Occipital lobe (tissue), 2 donors: ENCODE measurements around the gene MAP3K3. TPM values are rescaled to one million over a fixed set of nuclear protein-coding genes. Genes with fewer than 3 reads are reported as not detected.

Experiments
- DNase-seq: peaks from one replicate; lab custom pipeline; 2025; lab: John Stamatoyannopoulos, UW
- total RNA-seq: library from RNA; depleted of rRNA; stranded (reverse); fragments of >200 nt; gene quantifications from one replicate; pipeline ENCODE4 v1.2.3, GENCODE V29; 2014

The MAP3K3 gene
- total RNA-seq, 1 donor from 2014 or later: 21.4 TPM

DNA sequence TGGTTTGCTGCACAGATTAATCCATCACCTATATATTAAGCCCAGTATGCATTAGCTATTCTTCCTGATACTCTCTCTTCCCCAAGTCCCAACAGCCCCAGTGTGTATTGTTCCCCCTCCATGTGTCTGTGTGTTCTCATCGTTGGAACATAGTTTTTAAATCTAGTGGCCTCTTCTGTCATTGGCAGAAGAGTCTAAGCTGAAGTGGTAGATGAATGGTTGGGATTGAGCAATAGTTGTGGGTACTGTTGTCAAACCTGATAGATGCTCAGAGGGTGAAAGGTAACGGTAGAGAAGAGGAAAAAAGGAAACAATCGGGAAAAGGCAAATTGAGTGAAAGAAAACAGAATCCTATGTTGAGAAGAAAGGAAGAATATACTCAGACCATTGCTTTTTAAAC lies 29.9 kb downstream of the MAP3K3 start:
- DNase-seq: no peak

DNA sequence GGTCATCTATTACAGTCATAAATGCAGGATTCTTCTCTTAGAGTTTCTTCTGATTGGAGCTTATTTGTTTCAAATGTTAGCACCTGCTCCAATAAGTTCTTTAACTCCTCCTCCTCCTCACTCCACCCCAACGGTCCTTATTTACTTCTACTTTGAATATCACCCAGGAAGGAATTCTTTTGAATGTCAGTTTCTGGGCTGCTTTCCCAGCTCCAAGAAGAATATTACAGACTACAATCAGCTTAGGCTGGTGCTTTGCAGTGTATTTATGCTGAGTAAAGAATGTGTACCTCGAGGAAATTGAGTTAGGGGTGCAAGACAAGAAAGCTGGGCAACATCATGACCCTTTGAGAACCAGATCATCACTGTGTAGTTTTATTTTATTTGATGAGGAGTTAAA lies 30.8 kb downstream of the MAP3K3 start:
- DNase-seq: no peak

DNA sequence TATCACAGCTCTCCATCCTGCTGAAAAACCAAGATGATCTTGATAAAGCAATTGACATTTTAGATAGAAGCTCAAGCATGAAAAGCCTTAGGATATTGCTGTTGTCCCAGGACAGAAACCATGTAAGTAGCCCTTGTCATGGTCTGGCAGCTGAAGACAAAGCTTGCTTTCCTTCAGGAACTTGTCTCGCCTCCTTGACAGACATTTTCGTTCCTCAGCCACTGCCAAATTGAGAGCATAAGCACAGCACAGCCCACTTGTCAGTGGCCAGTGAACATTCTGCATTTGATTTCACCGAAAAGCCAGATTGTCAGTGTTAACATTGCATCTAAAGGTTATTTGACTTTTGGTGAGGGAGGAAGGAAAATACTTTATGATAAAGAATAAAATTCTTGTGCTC lies 35.6 kb downstream of the MAP3K3 start:
- no peak for DNase-seq

DNA sequence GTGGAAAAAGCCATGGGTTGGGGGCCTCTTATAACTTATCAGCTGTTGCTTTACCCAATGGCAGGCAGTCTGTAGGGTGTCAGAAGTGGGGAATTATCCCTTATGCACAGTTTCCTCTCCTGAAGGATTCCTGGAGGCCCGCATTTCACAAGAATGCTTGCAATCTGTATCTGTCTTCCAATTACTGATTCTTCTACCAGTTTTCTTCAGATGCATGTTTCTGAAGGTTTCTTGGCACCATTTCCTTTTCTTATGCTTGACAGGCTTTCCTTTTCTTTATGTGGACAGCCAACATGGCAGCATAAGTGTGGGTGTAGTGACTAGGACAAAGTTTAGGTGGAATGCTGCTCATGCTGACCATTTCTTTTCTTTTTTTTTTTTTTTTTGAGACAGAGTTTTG lies 36.1 kb downstream of the MAP3K3 start:
- no peak for DNase-seq

DNA sequence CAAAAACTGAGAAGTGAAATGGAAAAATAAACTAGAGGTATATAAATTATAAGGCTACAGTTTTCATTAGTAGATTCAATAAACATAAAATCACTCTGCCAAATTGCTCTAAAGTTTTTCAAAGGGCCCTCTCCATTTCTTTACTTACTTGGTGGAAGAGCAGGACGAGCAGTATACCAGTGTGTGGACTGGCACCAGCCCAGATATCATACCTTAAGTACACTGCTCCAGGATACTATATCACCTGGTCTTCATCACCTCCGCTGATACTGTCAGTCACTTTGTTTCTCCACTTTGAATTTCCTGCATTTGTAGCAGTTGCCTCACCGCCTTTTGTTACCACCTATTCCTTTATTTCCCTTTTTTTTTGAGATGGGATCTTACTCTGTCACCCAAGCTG lies 37.6 kb downstream of the MAP3K3 start:
- DNase-seq: no peak

DNA sequence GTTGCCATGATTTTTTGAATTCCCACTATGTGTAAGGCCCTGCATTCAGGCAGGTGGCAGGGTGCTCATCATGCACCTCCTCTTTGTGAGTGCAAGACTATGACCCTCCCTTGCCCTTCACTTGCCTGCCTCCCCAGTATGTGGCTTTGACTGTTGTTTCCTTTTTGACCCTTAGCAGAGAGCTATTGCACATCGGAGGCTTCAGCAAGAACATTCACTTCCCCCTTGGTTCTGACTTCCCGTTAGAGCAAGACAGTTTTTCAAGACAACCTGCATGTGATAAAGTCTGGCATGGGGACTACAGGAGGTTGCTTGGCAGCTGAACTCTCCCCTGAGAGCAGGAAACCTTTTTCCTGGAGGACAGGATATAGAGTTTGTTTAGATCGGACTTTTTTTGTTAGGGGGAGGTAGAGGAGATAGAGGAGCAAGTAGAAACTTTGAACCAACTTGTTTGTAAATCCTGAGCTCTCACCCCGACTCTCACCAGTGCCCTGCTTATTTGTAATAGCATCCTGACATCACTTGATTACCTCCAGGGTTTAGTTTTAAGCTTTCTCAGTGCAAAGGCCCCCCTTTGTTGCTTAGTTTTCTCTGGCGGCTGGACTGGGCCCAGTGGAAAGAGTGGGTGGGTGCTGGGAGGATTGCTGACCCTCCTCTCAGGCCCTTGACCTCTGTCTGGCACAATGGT lies 43.5 kb downstream of the MAP3K3 start:
- no peak for DNase-seq

DNA sequence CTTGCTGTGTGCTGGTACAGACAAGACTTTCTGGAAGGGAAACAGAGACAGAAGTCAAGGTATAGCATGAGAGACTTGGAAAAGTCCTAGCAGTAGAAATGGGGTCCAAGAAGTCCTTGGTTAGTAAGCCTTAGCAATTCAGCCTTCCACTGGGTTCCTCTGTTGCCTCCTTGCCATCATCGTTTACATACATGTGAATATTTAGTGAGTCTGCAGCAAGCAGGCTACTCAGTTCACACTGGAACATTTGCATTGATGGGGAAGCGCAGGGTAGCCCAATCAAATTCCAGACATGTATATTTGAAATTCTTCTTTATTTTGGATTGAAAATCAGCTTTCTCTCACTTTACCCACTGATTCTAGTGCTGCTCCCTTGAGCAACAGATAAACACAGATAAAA lies 50.6 kb downstream of the MAP3K3 start:
- DNase-seq: no peak

DNA sequence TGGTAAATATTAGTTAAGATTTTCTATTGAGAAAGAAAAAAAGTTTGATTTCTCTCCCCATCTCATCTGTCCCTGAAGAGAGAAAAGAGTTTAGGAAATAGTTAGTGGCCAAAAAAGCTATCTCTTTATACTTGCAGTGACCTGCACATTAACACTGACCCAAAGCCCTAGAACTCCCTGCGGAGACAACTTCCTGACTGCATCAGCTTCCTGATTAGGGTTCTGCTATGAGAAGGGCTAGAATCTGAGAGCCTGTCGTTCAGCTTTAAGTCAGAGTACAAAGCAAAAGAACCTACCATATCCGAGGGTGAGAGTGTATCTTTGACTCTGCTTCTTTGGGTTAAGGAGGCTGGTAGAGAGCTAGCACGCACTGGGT lies 53.0 kb downstream of the MAP3K3 start:
- no peak for DNase-seq

DNA sequence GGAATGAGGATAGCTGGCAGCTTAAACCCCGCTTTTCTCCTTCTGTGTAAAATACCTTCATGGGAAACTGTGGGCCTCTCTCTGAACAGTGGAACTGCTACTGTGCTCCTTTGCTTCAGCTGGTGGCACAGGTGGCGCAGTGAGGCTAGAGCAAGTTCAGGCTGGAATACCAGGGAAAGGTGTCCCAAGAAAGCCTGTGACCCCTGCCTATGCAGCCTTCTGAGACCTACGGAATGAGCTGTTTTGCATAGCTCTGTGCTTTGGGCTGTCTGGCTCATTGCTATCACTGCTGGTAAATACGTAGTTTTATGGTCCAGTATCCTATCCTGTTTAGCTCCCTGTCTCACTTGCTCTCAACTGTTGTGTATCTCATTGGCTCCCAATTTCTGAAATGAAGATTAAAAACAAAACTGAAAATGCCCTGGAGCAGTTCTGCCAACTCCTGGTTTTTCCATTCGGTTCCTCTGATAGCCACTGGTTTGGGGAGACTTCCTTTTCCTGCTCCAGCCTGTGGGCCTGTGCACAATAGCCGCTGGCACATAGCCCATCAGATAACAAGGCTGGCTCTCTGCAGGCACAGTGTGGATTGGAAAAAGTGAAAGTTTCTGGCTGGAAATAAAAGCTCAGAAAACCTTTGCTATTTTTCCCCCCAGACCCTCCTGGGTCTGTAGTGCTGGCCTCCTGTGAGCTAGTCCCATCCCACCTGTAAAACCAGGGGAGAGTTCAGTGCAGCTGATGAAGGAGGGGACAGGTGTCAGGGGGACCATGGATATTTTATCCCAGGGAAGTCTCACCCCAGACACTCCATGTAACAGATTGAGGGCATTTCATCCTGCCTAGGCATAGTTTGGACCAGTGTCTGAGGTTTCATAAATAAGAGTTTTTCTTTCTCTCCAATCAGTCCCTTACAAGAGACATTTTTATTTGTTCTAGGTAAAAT lies 53.7 kb downstream of the MAP3K3 start:
- peak; percentile 12 for DNase-seq

DNA sequence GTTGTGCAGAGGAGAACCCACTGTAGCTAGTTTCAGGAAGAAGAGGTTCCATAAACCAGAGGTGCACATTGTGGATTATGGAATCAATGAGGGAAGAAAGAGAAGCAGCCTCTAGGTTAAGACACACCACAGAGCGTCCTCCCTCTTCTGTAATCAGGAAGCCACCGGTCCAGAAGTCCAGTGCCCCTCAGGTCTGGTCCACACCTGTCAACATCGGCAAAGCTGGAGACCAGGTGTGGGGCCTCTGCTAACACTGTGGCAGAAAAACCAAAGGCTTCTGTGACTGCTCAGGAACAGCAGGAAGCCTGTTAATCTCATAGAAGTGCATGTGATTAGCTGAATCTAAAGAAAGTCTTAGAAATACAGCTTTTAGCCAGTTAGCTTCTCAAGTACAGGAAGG lies 54.4 kb downstream of the MAP3K3 start:
- no peak for DNase-seq

DNA sequence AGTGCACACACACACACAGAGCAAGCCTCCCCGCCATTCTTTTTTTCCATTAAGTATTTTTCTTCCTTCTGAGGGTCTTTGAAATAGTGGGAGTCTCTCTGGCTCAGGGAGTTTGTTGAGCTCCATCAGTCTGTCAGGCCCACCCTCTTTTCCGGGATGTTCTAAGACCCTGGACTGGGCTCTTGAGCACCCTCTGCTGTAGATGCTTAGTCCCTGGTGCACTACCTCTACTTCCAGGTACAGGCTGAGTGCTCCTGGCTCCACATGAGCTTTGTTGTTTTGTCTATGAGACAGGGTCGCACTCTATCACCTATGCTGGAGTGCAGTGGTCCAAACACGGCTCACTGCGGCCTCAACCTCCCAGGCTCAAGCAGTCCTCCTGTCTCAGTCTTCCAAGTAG lies 57.0 kb downstream of the MAP3K3 start:
- DNase-seq: no peak

DNA sequence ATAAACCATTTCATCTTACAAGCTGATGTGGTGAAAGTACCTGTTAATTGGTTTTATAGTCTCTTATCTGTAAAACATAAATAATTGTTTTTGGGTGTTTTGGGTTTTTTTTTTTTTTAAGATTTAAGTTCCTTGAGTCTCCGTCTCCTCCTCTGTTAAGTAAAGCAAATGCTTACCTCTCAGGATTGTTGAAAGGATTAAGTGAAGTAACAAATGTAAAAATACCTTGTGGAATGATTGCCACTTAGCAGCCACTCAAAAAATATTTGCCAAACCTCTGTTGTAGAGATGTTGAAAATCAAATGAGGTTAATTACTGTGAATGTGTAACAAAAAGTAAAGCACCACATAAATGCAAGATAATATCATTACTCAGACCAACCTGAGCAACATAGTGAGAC lies 58.5 kb downstream of the MAP3K3 start:
- no peak for DNase-seq

DNA sequence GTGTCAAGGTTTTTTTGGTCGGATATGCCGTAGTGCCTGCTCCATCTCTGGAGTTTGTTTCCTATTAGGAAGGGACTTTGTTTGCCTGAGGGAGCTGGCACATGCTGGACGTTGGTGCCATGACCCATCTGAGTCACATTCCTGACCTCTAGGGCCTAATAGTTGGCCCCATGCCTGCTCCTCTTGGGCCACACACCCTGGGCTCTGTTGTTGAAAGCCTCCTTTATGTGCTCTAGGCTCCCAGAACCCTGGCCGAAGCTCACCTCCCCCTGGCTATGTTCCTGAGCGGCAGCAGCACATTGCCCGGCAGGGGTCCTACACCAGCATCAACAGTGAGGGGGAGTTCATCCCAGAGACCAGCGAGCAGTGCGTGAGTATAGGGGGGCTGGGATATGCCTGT lies 59.3 kb downstream of the MAP3K3 start:
- no peak for DNase-seq

DNA sequence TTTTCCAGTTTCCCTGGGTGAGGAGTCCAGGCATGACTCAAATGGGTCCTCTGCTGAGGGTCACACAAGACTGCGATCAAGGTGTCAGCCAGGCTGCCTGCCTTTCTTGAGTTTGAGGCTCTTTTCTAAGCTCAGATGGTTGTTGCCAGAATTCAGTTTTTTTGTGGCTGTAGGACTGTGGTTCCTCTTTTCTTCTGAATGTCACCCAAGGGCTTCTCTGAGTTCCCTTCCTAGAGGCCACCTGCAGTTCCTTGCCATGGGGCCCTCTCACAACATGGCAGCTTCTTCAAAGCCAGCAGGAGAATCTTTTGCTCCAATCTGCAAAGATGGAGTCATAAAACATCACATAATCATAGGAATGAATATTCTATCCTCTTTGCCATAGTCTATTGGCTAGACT lies 60.2 kb downstream of the MAP3K3 start:
- DNase-seq: no peak

DNA sequence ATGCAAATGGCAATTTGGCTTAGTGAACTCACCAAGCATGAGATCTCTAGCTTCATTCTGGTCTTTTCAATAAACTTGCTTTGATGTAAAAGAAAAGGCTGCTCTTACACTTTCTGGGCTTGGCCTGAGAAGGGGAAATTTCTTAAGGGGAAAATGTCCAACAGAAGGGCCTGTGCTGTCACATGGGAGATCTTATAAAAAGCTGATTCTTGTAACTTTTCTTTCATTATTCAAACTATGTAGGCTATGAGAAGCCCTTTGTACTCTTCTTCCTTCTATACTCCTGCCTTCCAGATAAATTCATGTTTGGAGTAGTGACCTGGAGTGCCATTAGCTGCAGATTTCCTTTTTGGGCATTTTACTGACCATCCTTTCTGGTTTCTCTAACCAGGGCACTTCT lies 60.8 kb downstream of the MAP3K3 start:
- no peak for DNase-seq

DNA sequence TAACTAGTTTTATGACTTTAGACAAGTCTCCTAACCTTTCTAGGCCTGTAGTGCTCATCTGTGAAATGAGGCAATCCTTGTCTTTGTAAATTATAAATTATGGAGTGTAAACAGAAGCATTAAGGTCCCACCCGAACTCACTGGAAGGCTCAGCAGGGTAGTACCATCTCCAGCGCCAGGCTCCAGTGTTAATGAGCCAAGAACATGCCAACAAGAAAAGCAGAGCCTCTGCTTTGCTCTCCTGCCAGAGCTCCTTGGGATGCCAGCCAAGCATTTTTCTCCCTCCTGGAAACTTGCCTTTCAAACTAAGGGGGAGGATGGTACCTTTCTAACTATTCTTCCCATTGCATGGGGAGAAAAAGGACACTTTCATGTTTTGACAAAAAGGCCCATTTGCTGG lies 62.8 kb downstream of the MAP3K3 start:
- peak; percentile 53 for DNase-seq

DNA sequence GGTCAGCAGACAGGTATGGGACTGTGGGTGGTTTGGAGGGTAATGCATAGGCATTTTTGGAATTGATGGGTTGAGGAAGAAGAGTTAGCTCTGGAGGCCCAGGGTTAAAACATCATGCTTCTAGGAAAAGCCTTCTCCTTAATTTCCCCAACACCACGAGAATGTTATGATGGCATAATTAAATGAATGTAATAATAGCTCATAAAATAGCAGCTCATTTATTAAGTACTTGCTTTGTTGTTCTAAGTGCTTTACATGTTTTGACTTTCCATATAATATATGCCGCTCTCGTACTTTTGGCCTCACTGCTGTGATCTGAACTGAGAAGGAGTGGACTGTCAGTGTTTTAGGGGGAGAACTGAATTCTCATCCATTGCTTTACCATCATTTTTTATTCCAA lies 63.4 kb downstream of the MAP3K3 start:
- DNase-seq: no peak

DNA sequence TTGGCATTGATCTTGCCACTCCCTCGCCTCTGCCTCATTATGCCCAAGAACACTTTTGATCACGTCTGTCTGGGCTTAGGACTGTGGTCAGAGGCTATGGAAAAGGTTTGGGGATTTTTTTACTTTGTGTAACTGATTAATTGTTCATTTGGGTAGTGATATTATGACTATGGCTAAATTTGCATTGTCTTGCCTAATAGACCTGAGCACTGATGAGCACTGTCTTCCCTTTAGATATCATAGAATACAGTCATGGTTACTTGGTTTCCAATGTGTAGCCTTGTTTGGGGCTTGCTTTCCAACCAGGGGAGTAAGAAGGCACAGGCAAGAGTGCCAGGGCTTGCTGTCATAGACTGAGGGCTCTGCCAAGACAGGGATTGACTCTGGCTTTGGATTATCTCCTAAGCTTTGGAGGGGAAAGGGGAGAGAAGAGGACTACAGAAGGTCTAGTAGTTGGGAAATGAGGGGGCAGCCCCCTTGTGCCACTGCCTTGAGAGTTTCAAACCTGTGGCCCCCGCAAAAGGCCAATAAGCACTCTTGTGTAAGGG lies 64.0 kb downstream of the MAP3K3 start:
- no peak for DNase-seq

DNA sequence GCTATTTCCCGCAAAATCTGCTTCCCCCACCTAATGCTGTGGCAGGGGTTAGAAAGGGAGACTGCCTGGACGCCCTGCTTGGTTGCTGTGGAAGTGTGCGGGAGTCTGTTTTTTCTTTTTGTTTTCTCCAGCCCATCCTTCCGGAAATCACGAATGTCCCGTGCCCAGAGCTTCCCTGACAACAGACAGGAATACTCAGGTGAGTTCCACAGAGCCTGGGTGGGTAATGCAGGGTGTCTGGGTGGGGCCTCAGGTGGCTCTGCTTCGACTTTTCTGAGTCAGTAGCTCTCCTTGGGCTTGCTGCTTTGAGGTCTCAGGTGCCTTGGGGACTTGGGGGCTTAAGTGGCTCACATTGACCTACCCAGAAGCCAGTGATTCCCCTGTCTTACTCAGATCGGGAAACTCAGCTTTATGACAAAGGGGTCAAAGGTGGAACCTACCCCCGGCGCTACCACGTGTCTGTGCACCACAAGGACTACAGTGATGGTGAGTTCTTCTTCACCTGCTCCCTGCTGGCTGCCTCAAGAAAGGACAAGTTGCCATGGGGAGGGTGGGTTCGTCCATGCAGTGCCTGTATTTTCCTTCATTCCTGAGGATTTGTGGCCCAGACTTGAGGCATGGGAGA lies 66.3 kb downstream of the MAP3K3 start:
- no peak for DNase-seq

DNA sequence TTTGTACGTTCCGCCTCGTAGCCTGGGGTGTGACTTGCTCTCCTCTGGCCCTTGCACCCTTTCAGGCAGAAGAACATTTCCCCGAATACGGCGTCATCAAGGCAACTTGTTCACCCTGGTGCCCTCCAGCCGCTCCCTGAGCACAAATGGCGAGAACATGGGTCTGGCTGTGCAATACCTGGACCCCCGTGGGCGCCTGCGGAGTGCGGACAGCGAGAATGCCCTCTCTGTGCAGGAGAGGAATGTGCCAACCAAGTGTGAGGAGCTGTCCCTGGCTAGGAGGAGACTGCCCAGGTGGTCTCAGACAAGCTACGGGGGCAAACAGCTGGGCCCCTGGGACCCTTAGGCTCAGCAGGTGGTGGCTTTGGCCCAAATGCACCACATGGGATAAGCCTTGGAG lies 67.3 kb downstream of the MAP3K3 start:
- no peak for DNase-seq

DNA sequence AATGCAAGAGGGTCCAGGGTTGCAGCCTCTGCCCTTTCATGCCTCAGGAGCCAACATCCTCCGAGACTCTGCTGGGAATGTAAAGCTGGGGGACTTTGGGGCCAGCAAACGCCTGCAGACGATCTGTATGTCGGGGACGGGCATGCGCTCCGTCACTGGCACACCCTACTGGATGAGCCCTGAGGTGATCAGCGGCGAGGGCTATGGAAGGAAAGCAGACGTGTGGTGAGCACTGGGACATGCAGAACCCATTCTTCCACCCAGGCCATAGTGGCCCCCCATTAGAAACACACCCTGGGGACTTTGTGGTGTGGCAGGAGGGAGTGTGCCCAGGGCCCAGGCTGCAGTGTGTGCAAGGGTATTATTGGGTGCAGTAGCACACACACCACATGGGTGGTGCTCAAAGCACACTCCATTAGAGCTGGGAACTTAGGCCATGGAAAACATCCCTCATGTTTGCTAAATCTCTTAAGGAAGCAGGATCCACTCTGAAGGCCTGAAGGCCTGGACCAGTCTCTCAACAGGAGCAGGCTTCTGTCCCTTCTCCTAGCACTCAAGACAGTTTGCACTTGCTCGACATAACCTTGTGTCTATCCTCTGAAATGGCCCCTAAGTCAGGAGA lies 70.1 kb downstream of the MAP3K3 start:
- no peak for DNase-seq
